Measurements from ENCODE around the gene MAG. TPM values are rescaled to one million over a fixed set of nuclear protein-coding genes. Genes with fewer than 3 reads are reported as not detected.

Gene MAG
- total RNA-seq, 1 experiment from 2014 or later = 13.4 TPM

GRCh38 chr19:35264268-35265125 lies 27.5 kb upstream of the MAG start:
- H3K27me3 ChIP-seq (ENCODE audit: insufficient read depth, low read depth) = no peaks in the 10 kb centered on the region
- H2AFZ ChIP-seq = no peak overlapping the region
- no peaks in the 10 kb centered on the region for H3K9me3 ChIP-seq (ENCODE audit: insufficient read depth, low read depth)
- CTCF ChIA-PET = interaction anchor here (0.6 kb wide), 2 partner anchors 124 to 411 kb away, joined by 3 to 4 read pairs; no protein-coding TSS in a partner anchor
- intact Hi-C loops (cut with micrococcal nuclease; ENCODE audit: unreplicated experiment) = loop anchor here (5.0 kb wide), 2 partner anchors 122 to 197 kb away; partner anchors contain the start of gene FXYD7
- H3K27ac ChIP-seq = no peak overlapping the region
- H3K36me3 ChIP-seq (ENCODE audit: low read depth) = 0 out of 2 replicates have a peak, but pooled peaks cover 5% of the 10 kb centered on the region
- H3K4me3 ChIP-seq = no peak overlapping the region
- DNase-seq = no peak
- peaks cover 7% of the 10 kb centered on the region; the same call in 1 of the 2 replicates for H3K4me1 ChIP-seq (replicated peaks; ENCODE audit: insufficient read depth)
- H3K79me2 ChIP-seq (ENCODE audit: low read depth) = peaks cover 6% of the 10 kb centered on the region; the same call in 1 of the 2 replicates
- H3K9me2 ChIP-seq (ENCODE audit: insufficient read depth) = no peaks in the 10 kb centered on the region
- TF ChIP-seq EZH2 (IDR thresholded peaks at IDR 0.05; ENCODE audit: low read depth) (no peak), CTCF (conservative IDR thresholded peaks at IDR 0.05) (no peak)
- BruUV-seq (replicated peaks) = no TSS peak
- H3K4me2 ChIP-seq = no peak overlapping the region
- POLR2A ChIA-PET (ENCODE audit: unreplicated experiment) = interaction anchor here (0.6 kb wide), 1 partner anchor 455 kb away, joined by 4 read pairs; no protein-coding TSS in a partner anchor
- H4K20me1 ChIP-seq (ENCODE audit: insufficient read depth) = peaks cover 19% of the 10 kb centered on the region
- H3F3A ChIP-seq (ENCODE audit: insufficient read depth, low read depth) = peaks cover 59% of the 10 kb centered on the region

GRCh38 chr19:35265126-35265899 lies 26.6 kb upstream of the MAG start:
- no peak overlapping the region for H3K27ac ChIP-seq
- H3K27me3 ChIP-seq (ENCODE audit: insufficient read depth, low read depth) = no peaks in the 10 kb centered on the region
- no peak overlapping the region for H3K4me2 ChIP-seq
- peaks cover 12% of the 10 kb centered on the region for H3K79me2 ChIP-seq (ENCODE audit: low read depth)
- peaks cover 13% of the 10 kb centered on the region; the same call in 1 of the 2 replicates for H3K4me1 ChIP-seq (replicated peaks; ENCODE audit: insufficient read depth)
- H3K9me2 ChIP-seq (ENCODE audit: insufficient read depth) = no peaks in the 10 kb centered on the region
- 0 out of 2 replicates have a peak, but pooled peaks cover 5% of the 10 kb centered on the region for H3K36me3 ChIP-seq (ENCODE audit: low read depth)
- TF ChIP-seq EZH2 (IDR thresholded peaks at IDR 0.05; ENCODE audit: low read depth) = no peak
- TF ChIP-seq CTCF (conservative IDR thresholded peaks at IDR 0.05) = no peak
- no peak overlapping the region for H2AFZ ChIP-seq
- no TSS peak for BruUV-seq (replicated peaks)
- peaks cover 19% of the 10 kb centered on the region for H4K20me1 ChIP-seq (ENCODE audit: insufficient read depth)
- no peaks in the 10 kb centered on the region for H3K9me3 ChIP-seq (ENCODE audit: insufficient read depth, low read depth)
- intact Hi-C loops (cut with micrococcal nuclease; ENCODE audit: unreplicated experiment) = loop anchor here (5.0 kb wide), 2 partner anchors 123 to 198 kb away; partner anchors contain the start of gene FXYD7
- ChIA-PET POLR2A (ENCODE audit: unreplicated experiment) (interaction anchor here (0.6 kb wide), 1 partner anchor 259 kb away, joined by 5 read pairs; no protein-coding TSS in a partner anchor), CTCF (no interaction called here)
- no peak for DNase-seq
- no peak overlapping the region for H3K4me3 ChIP-seq
- H3F3A ChIP-seq (ENCODE audit: insufficient read depth, low read depth) = peaks cover 53% of the 10 kb centered on the region

- no TSS peak for BruUV-seq (replicated peaks)
- Histone ChIP-seq H3K9me3 (ENCODE audit: insufficient read depth, low read depth) (no peaks in the 10 kb centered on the region), H4K20me1 (ENCODE audit: insufficient read depth) (peaks cover 16% of the 10 kb centered on the region), H3K4me2 (peak overlapping the region; percentile 91; the same call in 1 of the 2 replicates), H3K27me3 (ENCODE audit: insufficient read depth, low read depth) (no peaks in the 10 kb centered on the region), H3K27ac (no peak overlapping the region), H3K4me3 (no peak overlapping the region), H3K4me1 (replicated peaks; ENCODE audit: insufficient read depth) (peaks cover 14% of the 10 kb centered on the region; the same call in 1 of the 2 replicates), H3K9me2 (ENCODE audit: insufficient read depth) (no peaks in the 10 kb centered on the region), H3K36me3 (ENCODE audit: low read depth) (peaks cover 9% of the 10 kb centered on the region; the same call in 1 of the 2 replicates), H2AFZ (no peak overlapping the region), H3F3A (ENCODE audit: insufficient read depth, low read depth) (peaks cover 51% of the 10 kb centered on the region), H3K79me2 (ENCODE audit: low read depth) (peaks cover 18% of the 10 kb centered on the region)
- DNase-seq = no peak
- TF ChIP-seq CTCF (conservative IDR thresholded peaks at IDR 0.05) = no peak
- no peak for TF ChIP-seq EZH2 (IDR thresholded peaks at IDR 0.05; ENCODE audit: low read depth)
- intact Hi-C loops (cut with micrococcal nuclease; ENCODE audit: unreplicated experiment) = loop anchor here (5.0 kb wide), 2 partner anchors 124 to 199 kb away; partner anchors contain the start of gene FXYD7
- CTCF ChIA-PET = no interaction called here
- POLR2A ChIA-PET (ENCODE audit: unreplicated experiment) = interaction anchor here (0.6 kb wide), 1 partner anchor 260 kb away, joined by 5 read pairs; no protein-coding TSS in a partner anchor
These were observed 26.0 kb upstream of the MAG start for GRCh38 chr19:35265900-35266519.

All from PC-9 (cell line).